GM20000 (cell line): ENCODE results near the gene INTS3.
"Not testable (repeated sequence)": the region's sequence is repeated elsewhere in the genome, so short reads cannot be mapped to it uniquely, and the experiment has no call there.

Experiments used
- DNase-seq: peaks from one replicate; pipeline ENCODE4 v3.0.0; 2012; ENCODE audit warnings: low spot score
- CTCF ChIP-seq: IDR thresholded peaks from 2 replicates; pipeline ENCODE4 v1.5.1; 2012; ENCODE audit warnings: mild to moderate bottlenecking, control low read depth; ENCODE audit errors: extremely low read depth, missing control alignments

Gene INTS3

GRCh38 chr1:153764310-153764709, 36.5 kb downstream of the INTS3 start:
- no peak for DNase-seq
- TF ChIP-seq CTCF = no peak

GRCh38 chr1:153766663-153767062, 38.8 kb downstream of the INTS3 start:
- DNase-seq = not testable (repeated sequence)

GRCh38 chr1:153767519-153767918, 39.7 kb downstream of the INTS3 start:
- no peak for DNase-seq
- TF ChIP-seq CTCF = no peak

GRCh38 chr1:153768316-153769181, 40.7 kb downstream of the INTS3 start:
- TF ChIP-seq CTCF = no peak
- DNase-seq = no peak

- no peak for TF ChIP-seq CTCF
- no peak for DNase-seq
Measured at GRCh38 chr1:153769221-153769620, 41.4 kb downstream of the INTS3 start.

- TF ChIP-seq CTCF = no peak
- no peak for DNase-seq
Measured at GRCh38 chr1:153770797-153771196, 42.9 kb downstream of the INTS3 start.

- TF ChIP-seq CTCF = no peak
- DNase-seq = no peak
Measured at GRCh38 chr1:153771261-153771660, 43.4 kb downstream of the INTS3 start.

- no peak for DNase-seq
- no peak for TF ChIP-seq CTCF
Measured at GRCh38 chr1:153771841-153772593, 44.2 kb downstream of the INTS3 start.
